ENCODE results near the gene YEATS2. TPM values are rescaled to one million over a fixed set of nuclear protein-coding genes. Genes with fewer than 3 reads are reported as not detected.
"Not testable (repeated sequence)": the region's sequence is repeated elsewhere in the genome, so short reads cannot be mapped to it uniquely, and the experiment has no call there.

Gene YEATS2
- 40.9 TPM for total RNA-seq

DNA sequence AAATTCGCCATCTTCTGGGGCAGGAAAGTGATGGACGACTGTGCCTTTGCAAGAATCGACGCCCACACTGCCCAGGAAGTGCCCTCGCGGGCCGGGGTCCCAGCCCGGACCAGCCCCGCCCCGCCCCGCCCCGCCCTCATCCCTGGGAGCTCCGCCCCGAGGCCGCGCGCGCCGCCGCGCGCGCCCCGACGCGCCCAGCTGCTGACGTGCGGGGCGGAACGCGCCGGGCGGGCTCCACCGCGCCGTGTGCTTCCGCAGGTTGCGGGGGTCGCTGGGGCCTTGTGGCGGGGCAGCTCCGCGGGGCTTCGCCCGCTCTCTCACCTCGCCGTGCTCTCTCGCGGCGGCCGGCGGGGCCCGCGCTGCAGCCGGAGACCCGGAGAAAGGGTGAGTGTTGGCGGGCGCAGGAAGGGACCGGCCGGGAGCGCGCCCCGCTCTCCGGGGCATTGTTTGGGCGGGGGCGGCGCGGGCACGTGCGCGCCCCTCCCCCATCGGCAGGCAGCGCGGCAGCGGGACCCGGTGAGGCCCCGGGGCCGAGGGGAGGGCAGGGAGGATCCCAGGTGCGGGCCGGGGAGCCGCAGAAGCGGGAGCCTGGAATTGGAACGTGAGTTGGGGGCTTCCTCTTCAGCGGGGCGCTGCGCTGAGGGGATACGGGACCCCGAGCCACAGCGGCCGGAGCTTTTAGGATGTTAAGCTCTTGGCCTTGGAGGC lies at the start of gene YEATS2:
Gene YEATS2 (plus strand): TSS at position 188 of the 708 bp plus-strand sequence. CDS start 17,366 bp downstream, outside the sequence.
- DNase-seq (ENCODE audit: low read depth in 2 of 3, low spot score in 2 of 3): peak; percentile 54 to 84 (median 78)

DNA sequence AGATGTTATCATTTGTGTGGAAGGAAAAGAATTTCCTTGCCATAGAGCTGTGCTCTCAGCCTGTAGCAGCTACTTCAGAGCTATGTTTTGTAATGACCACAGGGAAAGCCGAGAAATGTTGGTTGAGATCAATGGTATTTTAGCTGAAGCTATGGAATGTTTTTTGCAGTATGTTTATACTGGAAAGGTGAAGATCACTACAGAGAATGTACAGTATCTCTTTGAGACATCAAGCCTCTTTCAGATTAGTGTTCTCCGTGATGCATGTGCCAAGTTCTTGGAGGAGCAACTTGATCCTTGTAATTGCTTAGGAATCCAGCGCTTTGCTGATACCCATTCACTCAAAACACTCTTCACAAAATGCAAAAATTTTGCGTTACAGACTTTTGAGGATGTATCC lies 47.0 kb upstream of the YEATS2 start:
- DNase-seq (ENCODE audit: low read depth in 2 of 3, low spot score in 2 of 3): no peak

DNA sequence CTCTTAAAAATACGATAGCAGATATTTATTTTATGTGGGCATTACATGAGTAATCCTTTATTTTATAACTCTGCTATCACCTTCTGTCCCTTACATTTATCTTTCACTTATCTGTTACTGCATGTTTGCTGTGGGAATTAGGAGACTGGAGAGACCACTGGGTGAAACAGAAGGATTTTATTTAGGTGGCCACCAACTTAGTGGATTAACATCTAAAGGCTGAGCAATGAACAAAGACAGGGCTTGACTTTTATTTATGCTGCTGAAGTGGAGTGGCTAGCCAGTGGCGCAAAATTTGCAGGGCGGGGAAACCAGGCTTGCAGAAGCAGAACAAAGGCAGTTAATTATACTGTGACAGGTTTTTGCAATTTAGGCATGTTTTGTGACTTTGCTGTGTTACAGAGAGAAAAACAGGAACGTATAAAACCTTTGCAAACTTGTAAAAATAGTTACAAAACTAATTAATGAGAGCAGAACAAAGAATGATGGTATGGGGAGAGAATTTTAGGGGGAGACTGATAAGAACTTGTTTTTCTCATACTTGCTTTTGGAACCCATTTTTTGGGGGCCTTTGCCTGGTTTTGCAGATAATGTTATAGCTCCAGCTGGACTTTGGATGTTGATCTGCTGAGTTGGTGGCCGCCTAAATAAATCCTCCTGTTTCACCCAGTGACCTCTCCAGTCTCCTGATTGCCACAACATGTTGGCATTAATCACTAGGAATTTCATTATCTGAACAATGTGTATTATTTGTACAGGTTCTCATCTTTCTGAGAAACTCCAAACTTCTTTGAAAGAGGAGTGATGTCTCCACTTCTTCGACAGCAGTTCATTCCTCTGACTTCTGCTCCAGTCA lies 44.2 kb upstream of the YEATS2 start:
- DNase-seq (ENCODE audit: low read depth in 2 of 3, low spot score in 2 of 3): peak in 2 of 3 donors; percentile 36 to 49

DNA sequence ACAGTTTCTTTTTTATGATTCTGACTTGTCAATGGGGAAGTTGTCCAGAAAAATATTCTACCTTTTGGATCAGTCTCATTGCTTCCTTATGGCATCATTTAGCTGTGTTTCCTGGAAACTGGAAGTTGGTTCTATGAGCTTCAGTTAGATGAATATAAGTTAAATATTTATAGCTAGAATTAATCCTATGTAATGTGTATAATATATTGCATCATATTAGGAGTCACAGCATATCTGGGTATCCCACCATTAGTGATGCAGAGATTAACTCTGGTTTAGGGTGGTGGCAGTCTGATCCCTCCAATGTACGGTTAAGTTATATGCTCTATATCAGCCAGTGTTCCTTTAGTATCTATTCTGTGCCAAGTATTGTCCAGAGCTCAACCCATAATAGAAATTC lies 42.9 kb upstream of the YEATS2 start:
- no peak for DNase-seq (ENCODE audit: low read depth in 2 of 3, low spot score in 2 of 3)

DNA sequence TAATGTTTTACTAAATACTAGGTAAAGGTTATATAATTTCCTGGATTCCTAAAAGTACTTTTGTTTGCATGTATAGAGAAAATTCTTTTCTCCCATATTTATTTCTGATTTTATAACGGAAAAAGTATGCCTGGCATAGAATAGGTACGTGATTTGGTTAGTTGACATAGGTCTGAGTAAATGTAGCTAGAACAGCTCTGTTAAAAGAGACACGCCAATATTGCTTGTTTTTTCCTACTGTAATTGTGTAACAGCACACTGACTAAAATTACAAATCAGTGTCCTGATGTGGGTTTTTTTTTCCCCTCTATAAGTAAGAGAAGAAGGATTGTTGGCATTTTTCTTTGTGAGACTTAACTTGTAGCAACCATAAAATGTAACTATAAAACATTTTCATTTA lies 35.5 kb upstream of the YEATS2 start:
- no peak for DNase-seq (ENCODE audit: low read depth in 2 of 3, low spot score in 2 of 3)

DNA sequence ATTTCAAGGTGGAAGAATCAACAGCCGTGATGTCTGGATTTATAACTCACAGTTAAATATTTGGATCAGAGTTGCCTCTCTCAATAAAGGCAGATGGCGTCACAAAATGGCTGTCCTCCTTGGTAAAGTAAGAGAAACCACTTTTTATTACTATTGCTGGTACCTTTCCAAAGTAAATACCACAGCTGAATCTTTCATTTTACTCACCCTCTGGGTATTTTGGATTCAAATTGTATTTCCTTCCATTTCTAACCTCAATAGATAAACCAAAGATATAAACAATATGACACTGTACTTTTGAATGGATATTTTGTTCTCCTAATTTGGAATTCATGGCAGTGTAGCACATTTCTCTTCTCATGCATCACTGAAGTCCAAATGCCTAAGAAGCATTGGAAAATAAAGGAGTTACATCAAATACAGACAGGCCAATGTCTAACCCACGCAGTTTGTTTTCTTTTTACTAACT lies 32.6 kb upstream of the YEATS2 start:
- DNase-seq (ENCODE audit: low read depth in 2 of 3, low spot score in 2 of 3): no peak

DNA sequence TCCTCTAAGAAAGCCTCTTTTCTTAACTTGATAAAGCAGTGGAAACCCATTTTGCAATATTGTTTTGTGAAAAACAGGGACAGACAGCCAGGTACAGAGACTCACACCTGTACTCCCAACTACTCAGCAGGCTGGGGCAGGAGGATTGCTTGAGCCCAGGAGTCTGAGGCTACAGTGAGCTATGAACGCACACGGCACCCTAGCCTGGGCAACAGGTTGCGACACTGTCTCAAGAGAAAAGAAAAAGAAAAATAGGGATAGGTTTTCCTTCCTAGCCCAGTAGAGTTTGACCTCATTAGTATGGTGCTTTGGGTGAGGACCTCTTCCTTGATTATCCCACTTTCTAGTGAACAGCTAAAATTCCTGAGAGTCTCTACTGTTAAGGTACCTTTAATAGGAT lies 17.5 kb upstream of the YEATS2 start:
- DNase-seq (ENCODE audit: low read depth in 2 of 3, low spot score in 2 of 3): no peak

DNA sequence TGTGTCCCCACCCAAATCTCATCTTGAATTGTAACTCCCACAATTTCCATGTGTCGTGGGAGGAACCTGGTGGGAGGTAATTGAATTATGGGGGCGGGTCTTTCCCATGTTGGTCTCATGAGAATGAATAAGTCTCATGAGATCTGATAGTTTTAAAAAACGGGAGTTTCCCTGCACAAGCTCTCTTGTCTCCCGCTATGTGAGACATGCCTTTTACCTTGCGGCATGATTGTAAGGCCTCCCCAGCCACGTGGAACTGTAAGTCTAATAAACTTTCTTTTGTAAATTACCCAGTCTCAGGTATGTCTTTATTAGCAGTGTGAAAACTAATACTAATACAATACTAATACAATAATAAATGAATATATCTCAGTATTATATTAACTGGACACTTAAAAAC lies 9.9 kb upstream of the YEATS2 start:
- no peak for DNase-seq (ENCODE audit: low read depth in 2 of 3, low spot score in 2 of 3)

DNA sequence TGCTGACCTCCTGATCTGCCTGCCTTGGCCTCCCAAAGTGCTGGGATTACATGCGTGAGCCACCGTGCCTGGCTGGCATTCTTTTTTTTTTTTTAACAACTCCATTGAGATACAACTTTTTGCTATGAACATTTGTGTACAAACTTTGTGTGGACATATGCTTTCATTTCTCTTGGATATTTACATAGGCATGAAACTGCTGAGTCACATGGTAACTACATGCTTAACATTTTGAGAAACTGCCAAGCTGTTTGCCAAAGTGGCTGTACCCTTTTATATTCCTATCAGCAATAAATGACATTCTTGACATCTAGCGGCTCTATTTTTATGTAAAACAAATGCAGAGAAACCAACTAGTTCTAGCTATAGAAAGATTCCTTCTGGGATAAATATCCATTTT lies 8.7 kb upstream of the YEATS2 start:
- peak in 1 of 3 donors; percentile 36 for DNase-seq (ENCODE audit: low read depth in 2 of 3, low spot score in 2 of 3)

DNA sequence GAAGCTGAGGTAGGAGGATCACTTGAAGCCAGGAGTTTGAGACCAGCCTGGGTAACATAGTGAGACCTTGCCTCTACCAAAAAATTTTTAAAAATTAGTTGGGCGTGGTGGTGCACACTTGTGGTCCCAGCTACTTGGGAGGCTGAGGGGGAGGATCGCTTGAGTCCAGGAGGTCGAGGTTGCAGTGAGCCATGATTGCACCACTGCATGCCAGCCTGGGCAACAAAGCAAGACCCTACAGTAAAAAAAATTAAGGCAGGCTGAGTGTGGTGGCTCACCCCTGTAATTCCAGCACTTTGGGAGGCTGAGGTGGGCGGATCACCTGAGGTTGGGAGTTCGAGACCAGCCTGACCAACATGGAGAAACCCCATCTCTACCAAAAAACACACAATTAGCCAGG lies 8.0 kb upstream of the YEATS2 start:
- not testable (repeated sequence) for DNase-seq (ENCODE audit: low read depth in 2 of 3, low spot score in 2 of 3)

DNA sequence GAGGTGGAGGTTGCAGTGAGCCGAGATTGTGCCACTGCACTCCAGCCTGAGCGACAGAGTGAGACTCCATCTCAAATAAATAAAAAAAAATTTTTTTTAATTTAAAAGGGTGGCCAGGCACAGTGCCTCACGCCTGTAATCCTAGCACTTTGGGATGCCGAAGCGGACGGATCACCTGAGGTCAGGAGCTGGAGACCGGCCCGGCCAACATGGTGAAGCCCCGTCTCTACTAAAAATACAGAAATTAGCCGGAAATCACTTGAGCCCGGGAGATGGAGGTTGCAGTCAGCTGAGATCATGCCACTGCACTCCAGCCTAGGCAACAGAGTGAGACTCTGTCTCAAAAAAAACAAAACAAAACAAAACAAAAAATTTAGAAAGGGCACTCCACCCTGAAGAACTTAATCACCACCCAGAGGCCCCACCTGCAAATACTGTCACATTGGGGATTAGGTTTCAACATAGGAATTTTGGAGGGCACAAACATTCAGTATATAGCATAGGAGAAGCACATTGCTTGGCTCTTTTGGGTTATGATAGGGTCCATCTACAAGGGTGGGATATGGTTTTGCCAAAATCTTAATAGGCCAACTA lies 7.1 kb upstream of the YEATS2 start:
- no peak for DNase-seq (ENCODE audit: low read depth in 2 of 3, low spot score in 2 of 3)

DNA sequence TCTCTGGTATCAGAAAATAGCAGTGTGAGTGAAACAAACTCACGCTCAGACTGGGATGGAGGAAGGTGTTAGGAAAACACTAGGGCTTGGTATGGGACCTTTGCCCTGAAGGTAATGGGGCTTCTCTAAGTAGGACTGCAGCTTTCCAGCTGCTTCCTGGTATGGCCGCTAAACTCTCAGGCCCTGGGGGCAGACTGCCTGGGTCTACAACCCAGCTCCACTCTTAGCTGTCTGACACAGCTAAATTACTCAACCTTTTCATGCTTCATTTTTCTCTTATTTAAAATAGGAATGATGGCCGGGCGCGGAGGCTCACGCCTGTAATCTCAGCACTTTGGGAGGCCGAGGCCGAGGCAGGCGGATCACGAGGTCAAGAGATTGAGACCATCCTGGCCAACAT lies 5.2 kb upstream of the YEATS2 start:
- DNase-seq (ENCODE audit: low read depth in 2 of 3, low spot score in 2 of 3): no peak

DNA sequence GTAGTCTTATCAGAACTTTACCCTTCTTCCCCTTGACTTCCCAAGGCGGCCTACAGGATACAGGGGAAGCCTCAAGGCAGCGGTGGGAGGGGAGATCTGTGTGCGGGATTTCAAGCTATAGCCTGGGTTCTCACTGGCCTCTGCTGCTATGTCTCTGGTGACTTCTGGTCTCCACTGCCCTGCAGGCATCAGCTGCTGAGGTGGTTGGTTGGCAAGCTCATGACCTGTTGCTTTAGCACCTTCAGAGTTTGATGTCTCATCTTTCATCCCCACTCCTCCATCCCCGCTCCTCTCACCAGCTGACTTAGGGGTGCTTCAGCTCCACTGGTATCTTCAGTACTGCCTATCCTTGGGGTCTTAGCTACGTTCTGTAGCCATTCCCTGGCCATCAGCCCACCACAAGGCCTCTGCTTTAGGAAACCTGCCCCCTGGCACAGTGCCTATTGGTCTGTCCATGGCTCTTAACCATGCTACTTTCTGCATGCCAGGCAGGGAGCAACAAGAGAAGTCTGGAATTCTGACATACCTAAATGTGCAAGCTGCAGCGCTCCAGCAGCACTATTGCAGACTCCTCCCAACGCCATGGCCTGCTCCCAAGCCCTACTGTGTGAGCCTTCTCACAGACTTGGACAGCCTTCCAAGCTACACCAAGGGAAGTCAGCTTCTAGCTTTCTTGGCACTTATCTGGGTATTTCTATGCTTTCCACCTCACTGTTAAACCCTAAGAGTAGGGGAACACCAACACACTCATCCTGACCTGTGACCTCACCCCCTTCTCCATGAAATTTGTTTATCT lies 1.8 kb upstream of the YEATS2 start:
- no peak for DNase-seq (ENCODE audit: low read depth in 2 of 3, low spot score in 2 of 3)

DNA sequence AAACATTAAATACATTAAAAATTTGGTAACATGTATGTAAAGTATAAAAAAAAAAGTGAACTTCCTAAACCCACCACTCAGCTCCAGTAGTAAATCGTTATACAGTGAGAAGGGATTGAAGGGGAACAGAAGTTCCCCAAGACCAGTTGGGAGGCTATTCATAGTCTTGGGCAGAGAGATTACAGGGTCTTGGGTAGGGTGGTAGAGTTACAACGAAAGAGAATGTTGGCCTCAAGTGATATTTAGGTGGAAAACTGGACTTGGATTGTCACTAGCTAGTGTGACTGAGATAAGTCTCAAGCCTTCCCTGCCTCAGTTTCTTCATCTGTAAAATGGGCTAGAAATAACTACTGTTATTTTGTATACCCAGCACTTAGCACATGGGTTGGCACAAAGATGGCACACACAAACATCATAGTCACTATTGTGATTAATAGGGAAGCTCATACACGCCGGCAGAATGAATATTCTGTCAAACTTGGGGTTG lies 431 bp upstream of the YEATS2 start:
- DNase-seq (ENCODE audit: low read depth in 2 of 3, low spot score in 2 of 3): no peak

DNA sequence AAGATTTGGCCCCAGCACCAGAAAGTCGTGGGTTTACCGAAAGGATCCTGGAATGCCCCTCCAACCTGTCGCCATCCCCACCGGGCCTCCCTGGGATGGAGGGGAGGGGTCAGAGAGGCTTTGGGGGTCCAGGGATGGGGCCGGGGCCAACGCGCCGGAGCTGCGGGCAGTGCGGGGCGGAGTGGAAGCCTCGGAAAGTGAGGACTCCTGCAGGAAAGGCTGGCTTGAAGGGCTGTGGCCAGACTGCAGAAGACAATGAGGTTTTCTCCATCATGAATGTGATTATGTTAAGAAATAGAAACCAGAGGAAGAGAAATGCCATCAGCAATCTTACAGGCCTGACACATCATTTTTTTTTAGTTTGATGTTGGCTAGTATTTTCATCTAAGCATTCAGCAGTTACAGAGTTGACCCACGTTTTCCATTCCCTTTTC lies 738 bp downstream of the YEATS2 start:
- peak; percentile 11 to 40 (median 26) for DNase-seq (ENCODE audit: low read depth in 2 of 3, low spot score in 2 of 3)

DNA sequence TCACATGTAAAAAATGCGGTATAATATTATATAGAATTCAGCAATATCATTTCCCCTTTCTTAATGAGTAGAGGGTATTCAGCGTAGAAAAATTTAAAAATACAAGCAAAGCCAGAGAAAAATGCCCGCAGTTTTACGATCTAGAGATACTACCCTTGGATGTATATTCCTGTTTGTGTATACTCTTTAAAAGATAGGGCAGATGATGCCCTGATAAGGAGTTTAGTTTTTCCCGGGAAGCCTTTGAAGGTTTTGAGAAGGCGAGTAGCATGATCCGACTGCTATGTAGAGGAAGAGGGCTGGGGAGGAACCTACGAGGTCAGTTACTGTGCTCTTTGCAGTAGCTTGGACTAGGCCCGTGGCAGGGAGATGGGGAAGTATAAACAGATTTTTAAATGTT lies 1.2 kb downstream of the YEATS2 start:
- DNase-seq (ENCODE audit: low read depth in 2 of 3, low spot score in 2 of 3): peak in 2 of 3 donors; percentile 31 to 33

DNA sequence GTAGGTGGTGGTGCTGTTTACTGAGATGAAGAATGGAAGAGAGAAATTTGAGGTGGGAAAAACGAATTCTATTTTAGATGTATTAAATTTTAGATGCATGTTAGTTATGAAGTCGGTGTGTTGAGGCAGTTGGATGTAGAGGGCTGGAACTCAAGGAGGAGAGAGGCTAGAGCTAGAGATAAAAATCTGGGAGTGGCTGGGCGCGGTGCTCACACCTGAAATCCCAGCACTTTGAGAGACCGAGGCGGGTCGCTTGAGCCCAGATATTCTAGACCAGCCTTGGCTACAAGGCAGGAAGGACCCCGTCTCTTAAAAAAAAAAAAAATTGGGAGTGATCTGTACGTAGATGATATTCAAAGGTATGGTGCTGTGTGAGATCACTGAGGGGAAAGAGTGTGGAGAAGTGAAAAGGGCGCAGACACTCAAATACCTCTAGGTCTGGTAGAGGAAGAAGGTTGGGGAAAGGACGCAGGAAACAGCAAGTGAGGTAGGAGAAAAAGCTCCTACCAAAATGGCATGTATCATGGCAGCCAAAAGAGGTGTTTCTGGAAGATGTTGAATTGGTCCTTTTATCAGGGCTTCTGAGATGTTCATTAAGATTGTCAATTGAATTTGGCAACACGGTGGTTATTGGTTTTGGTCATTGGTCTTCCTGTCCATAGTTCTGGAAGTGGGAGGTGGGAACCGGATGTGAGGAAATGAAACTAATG lies 1.8 kb downstream of the YEATS2 start:
- no peak for DNase-seq (ENCODE audit: low read depth in 2 of 3, low spot score in 2 of 3)

DNA sequence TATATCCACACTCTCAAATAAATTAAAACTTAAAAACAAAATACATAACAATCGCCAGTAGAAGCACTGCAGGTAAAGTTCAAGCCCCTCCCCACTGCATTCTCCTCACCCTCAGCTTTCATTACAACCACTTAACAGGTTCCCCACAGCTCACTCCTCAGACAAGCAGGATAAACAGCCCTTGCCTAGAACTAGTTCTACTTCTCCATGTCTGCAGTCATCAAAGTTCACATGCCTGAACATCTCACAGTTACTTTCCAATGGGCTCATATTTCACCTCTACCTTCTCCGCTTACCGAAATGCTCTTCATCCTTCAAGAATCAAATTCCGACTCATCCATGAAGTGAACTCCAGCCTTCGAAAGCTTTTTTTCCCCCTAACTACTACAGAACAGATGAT lies 4.1 kb downstream of the YEATS2 start:
- DNase-seq (ENCODE audit: low read depth in 2 of 3, low spot score in 2 of 3): no peak

DNA sequence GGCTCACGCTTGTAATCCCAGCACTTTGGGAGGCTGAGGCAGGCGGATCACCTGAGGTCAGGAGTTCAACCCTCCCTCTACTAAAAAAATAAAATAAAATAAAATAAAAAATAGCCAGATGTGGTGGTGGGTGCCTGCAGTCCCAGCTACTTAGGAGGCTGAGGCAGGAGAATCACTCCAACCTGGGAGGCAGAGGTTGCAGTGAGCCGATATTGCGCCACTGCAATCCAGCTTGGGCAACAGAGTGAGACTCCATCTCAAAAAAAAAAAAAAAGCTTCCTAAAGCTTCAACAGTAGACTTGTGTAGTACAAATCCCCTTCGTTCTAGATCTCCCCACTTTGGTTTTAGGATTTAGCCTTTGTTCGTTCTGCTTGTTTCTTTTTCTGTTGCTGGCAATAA lies 6.3 kb downstream of the YEATS2 start:
- not testable (repeated sequence) for DNase-seq (ENCODE audit: low read depth in 2 of 3, low spot score in 2 of 3)

DNA sequence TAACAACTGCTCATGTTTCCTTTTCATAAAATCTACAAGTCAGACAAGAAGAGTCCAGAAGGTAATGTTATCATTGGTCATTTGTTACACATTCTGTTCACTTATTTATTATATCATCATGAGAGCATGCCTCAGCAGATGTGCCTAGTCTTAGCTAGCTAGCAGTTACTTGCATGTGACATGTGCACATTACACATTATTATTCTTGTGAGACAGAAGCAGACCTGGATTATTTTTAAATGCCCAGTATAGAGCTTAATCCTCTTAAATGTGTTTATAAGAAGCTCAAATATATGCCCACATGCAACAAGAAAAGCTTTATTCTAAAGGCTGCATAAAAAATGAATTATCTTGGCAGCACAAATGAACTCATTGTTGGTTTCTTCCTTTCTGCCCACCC lies 12.6 kb downstream of the YEATS2 start:
- DNase-seq (ENCODE audit: low read depth in 2 of 3, low spot score in 2 of 3): no peak

All from hematopoietic multipotent progenitor cell (in vitro differentiated cells).